GM06990 (cell line): ENCODE results near the gene CALY.

Experiments used
- DNase-seq: peaks from one replicate; pipeline ENCODE4 v3.0.0-alpha.2; 2011; ENCODE audit not compliant: insufficient read length; ENCODE audit errors: extremely low read depth
- H3K27me3 ChIP-seq: replicated peaks from 2 replicates; pipeline ENCODE4 v1.6.0; 2011; ENCODE audit warnings: low read length; ENCODE audit not compliant: control insufficient read depth, insufficient read depth
- H3K36me3 ChIP-seq: 2 replicates; pipeline ENCODE4 v1.5.1; 2011; ENCODE audit warnings: low read length; ENCODE audit not compliant: control insufficient read depth, insufficient read depth
- H3K4me3 ChIP-seq: replicated peaks from 2 replicates; pipeline ENCODE4 v1.5.1; 2011; ENCODE audit warnings: low read depth, mild to moderate bottlenecking, control low read depth, low read length
- TF ChIP-seq, protein P1 (sequence below): IDR thresholded peaks from 2 replicates; pipeline ENCODE4 v1.5.1; 2011; ENCODE audit warnings: low read length, control low read depth, mild to moderate bottlenecking, inconsistent platforms; ENCODE audit not compliant: insufficient read depth, poor library complexity, severe bottlenecking

CALY gene

DNA sequence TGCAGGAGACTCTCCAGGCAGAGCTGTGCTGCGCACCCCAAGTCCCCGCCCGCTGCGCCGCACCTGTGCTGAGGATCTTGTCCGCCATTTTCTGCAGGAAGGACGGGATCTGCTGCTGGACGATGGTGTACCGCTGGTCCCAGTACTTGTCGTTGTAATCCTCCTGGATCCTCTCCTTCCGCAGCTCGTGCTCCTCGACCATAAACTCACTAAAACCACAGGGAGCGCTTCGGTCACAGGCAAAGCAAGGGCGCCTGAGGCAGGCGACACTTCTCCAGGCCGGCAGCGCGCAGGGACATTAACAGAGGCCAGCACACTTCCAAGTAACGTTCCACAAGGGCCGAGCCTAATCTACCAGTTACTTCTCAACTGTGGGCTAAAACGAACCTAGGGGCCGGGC lies 46.9 kb downstream of the CALY start:
- TF ChIP-seq, protein P1, sequence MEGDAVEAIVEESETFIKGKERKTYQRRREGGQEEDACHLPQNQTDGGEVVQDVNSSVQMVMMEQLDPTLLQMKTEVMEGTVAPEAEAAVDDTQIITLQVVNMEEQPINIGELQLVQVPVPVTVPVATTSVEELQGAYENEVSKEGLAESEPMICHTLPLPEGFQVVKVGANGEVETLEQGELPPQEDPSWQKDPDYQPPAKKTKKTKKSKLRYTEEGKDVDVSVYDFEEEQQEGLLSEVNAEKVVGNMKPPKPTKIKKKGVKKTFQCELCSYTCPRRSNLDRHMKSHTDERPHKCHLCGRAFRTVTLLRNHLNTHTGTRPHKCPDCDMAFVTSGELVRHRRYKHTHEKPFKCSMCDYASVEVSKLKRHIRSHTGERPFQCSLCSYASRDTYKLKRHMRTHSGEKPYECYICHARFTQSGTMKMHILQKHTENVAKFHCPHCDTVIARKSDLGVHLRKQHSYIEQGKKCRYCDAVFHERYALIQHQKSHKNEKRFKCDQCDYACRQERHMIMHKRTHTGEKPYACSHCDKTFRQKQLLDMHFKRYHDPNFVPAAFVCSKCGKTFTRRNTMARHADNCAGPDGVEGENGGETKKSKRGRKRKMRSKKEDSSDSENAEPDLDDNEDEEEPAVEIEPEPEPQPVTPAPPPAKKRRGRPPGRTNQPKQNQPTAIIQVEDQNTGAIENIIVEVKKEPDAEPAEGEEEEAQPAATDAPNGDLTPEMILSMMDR: no peak
- H3K36me3 ChIP-seq: peaks cover 29% of the 10 kb centered on the region
- DNase-seq: no peak
- H3K27me3 ChIP-seq: no peaks in the 10 kb centered on the region
- H3K4me3 ChIP-seq: no peak overlapping the region

DNA sequence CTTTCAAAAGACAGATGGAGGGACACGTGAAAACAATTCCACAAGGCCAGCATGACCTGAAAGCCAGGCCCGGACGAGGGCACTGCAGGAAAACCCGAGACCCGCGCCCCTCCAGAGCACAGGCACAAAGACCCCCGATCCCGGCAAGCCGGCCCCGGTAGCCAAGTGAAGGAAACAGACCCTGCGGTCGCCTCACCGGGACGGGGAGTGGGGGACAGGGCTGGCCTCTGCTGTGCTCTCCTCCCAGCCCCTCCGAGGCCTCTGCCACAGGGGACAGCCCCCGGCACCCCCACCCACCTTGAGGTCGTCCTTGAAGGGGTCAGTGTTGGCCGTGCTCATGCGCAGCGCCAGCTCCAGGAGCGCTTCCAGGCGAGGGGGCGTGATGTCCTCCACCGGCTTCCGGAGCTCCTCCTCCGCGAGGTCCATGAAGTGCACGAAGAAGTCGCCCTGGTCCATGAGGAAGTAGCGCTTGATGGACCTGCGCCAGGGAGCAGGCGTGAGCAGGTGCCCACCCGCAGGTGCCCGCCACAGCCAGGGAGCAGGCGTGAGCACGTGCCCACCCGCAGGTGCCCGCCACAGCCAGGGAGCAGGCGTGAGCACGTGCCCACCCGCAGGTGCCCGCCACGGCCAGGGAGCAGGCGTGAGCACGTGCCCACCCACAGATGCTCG lies 48.7 kb downstream of the CALY start:
- Histone ChIP-seq H3K4me3 (no peak overlapping the region), H3K27me3 (no peaks in the 10 kb centered on the region), H3K36me3 (peaks cover 30% of the 10 kb centered on the region)
- TF ChIP-seq, protein P1: no peak
- no peak for DNase-seq

DNA sequence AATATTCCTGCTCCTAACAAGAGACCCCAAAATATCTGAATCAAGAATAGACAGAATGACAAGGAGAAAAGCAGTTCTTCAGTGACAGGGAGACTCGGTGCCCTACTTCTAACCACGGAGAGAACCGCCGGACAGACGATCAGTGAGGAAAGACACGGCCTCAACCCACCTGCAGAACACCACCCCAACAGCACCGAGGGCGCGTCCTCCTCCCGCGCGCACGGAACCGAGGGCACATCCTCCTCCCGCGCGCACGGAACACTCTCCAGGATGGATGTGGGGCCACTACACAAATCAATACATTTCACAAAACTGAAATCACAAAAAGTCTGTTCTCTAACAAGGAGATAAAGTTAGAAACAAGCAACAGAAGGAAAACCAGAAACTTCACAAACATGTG lies 50.3 kb downstream of the CALY start:
- no peaks in the 10 kb centered on the region for H3K27me3 ChIP-seq
- H3K4me3 ChIP-seq: no peak overlapping the region
- peaks cover 33% of the 10 kb centered on the region for H3K36me3 ChIP-seq
- TF ChIP-seq, protein P1: no peak
- DNase-seq: no peak

DNA sequence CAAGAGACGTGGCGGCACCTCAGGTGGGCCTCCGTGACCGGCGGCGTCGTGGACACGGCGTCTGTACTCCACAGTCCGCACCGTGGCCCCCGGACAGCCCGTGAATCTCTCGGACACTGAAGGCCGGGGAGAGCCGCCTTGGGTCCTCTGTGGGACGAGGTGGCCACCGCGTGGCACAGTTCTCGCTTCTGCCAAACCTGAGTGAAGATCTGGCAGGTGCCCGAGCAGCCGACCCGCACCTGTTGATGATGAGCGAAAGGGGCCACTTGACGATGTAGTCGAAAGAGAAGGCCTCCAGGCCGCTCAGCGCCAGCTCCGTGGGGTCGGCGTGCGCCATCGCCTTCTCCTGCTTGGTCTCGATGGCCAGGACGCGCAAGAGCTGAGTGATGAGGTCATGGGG lies 51.5 kb downstream of the CALY start:
- Histone ChIP-seq H3K4me3 (no peak overlapping the region), H3K36me3 (peaks cover 35% of the 10 kb centered on the region), H3K27me3 (no peaks in the 10 kb centered on the region)
- DNase-seq: no peak
- TF ChIP-seq, protein P1: no peak

DNA sequence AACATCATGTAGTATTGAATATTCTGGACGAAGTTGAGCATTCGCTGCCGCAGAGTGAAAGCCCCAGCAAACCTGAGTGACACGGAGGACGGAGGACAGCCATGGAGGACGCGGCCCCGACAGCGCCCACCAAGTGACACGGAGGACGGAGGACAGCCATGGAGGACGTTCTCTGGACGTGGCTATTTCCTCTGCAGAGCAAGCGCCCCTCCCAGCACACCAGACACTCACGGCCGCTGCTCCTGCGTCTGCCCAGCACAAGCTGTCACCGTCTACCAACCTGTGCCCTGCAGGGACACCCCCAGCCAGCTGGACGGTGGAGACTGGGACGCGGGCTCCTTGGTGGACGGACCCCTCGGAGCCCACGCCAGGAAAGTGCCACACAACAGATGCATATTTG lies 52.8 kb downstream of the CALY start:
- DNase-seq: no peak
- TF ChIP-seq, protein P1: no peak
- H3K27me3 ChIP-seq: no peaks in the 10 kb centered on the region

More for the DNA sequence above, 52.8 kb downstream of the CALY start:
- H3K36me3 ChIP-seq: peaks cover 33% of the 10 kb centered on the region
- H3K4me3 ChIP-seq: no peak overlapping the region
